GM12872 (cell line): Measurements from ENCODE around the gene CPAMD8.

Experiments
- CTCF ChIP-seq: IDR thresholded peaks from 3 replicates; pipeline ENCODE4 v1.5.1; 2011; ENCODE audit warnings: low read depth, mild to moderate bottlenecking, low read length, moderate library complexity; ENCODE audit not compliant: insufficient read depth

The CPAMD8 gene

GRCh38 chr19:16883522-16883921 lies 143.1 kb downstream of the CPAMD8 start:
- no peak for TF ChIP-seq CTCF

DNA sequence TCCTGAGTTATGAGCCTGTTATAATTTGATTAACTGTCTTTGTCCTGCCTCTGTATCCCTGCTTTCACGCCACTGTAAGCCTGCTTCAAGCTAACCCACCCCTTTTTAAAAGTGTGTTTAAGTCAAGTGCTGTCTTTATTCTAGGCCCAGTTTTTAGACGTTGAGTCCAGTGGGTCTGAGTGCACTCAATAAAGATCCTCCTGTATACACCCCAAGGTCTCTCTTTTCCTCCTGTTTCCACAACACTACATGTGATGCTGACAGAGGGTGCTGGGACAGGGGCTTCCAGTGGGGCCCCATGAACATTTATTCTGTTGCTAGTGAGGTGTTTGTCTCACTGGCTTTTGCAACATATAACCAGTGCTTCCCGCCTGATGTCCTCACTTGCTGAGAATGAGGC lies 144.5 kb downstream of the CPAMD8 start:
- no peak for TF ChIP-seq CTCF

DNA sequence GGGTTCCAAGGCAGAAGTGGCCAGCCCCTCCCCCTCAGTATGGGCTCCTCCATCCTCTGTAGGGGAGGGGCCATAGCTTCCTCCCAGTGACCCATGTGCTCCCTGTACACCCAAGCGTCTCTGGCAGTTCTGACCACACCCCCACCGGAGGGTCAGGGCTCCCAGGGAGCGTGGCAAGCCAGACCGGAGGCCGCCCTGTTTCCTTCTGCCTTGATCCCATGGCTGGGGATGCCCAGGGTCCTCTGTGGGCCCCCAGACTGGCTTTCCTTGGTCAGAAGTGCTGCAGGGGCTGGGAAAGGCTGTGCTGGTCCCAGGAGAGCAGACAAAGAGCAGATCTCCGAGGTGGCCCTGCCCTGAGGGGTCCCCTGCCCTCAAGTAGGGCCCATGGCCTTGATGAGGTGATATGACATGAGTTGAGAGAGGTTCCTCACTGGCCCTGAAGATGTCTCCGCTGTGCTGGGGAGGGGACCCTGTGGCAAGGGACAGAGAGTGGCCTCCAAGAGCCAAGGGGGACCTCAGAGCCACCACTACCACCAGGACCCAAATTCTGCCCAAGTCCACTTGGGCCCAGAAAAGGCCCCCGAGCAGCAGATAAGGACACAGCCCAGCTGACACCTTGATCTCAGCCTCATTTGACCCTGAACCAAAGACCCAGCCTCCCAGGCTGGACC lies 145.6 kb downstream of the CPAMD8 start:
- TF ChIP-seq CTCF = no peak

GRCh38 chr19:16878181-16878965 lies 148.2 kb downstream of the CPAMD8 start:
- TF ChIP-seq CTCF = no peak

DNA sequence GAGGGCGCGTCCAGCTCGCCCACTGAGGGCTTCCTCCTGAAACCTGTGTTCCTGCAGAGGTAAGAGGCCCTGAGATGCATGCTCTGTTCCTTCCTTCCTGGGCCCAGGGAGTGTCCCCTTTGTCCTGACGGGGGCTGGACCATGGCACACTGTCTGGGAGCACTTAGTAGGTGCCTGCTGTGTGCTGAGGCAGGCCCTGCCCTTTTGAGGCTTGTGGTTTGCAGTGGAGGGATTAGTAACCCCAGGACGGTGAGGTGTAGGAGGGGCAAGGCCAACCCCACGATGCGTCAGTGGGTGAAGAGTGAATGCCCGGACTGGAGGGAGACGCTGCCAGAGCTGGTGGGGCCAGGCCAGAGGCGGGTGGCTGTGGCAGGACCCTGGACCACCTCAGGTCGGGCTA lies 149.0 kb downstream of the CPAMD8 start:
- no peak for TF ChIP-seq CTCF

- TF ChIP-seq CTCF = no peak
Measured at GRCh38 chr19:16876904-16877361, 149.7 kb downstream of the CPAMD8 start.

DNA sequence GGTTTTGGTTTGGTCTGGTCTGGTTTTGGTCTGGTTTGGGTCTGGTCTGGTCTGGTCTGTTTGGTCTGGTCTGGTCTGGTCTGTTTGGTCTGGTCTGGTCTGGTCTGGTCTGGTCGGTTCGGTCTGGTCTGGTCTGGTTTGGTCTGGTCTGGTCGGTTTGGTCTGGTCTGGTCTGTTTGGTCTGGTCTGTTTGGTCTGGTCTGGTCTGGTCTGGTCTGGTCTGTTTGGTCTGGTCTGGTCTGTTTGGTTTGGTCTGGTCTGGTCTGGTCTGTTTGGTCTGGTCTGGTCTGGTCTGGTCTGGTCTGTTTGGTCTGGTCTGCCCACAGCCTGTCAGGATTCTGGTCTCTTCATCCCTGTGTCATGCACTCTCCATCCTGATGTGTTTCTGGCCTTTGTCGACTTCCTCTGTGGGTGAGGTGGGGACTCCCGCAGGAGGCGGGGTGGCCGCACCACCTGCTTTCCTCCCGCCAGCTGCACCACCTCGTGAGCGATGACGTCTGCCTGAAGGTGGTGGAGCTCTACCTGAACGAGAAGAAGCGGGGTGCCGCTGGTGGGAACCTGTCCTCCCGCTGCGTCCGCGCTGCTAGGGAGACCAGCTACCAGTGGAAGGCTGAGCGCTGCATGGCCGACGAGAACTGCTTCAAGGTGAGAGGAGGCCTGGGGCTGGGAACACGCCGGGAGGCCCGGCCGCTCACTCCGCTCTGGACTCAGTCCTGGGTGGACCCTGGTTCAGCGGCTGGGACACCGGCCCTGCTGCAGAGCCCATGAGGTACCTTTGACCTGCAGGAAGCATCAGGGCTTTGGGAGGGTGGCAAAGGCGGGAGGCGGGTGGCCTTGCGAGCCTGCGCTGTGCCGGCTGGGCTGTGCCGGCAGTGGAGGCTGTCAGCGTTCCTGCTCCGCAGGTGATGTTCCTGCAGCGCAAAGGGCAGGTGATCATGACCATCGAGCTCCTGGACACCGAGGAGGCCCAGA lies 150.7 kb downstream of the CPAMD8 start:
- TF ChIP-seq CTCF = no peak
